Body of pancreas (tissue), 4 donors: ENCODE results near the gene TRERF1. TPM values are rescaled to one million over a fixed set of nuclear protein-coding genes. Genes with fewer than 3 reads are reported as not detected.
A peak's percentile ranks its signal among the peaks of the same experiment; 100 is the strongest.

ENCODE experiments used
- ATAC-seq: fragments of 150-250 bp; one replicate; pipeline ENCODE4 v1.9.1; 2016
- DNase-seq, 4 donors: peaks; one replicate each; pipeline ENCODE4 v3.0.0-alpha.2; 2019
- H3K27ac ChIP-seq, 4 donors: fragments of 200-600 bp; sonication (generic); 1 replicate in 3 of 4; 2 replicates in 1 of 4; pipeline versions ENCODE4 v1.5.1 to v1.6.1; 2016 to 2019; ENCODE audit warnings: mild to moderate bottlenecking in 1 of 4, mixed read lengths in 1 of 4, moderate library complexity in 1 of 4
- H3K27me3 ChIP-seq, 2 donors: fragments of 200-600 bp; sonication (generic); one replicate each; pipeline ENCODE4 v1.6.0; 2016; ENCODE audit warnings: mild to moderate bottlenecking in 1 of 2
- H3K36me3 ChIP-seq, 2 donors: fragments of 200-600 bp; sonication (generic); replicated peaks in 1 of 2; 2 replicates each; pipeline ENCODE4 v1.5.1; 2016; ENCODE audit warnings: low read depth in 2 of 2; ENCODE audit not compliant: insufficient read depth in 1 of 2
- H3K4me1 ChIP-seq: fragments of 200-600 bp; sonication (generic); one replicate; pipeline ENCODE4 v1.6.0; 2016
- H3K4me3 ChIP-seq, 2 donors: fragments of 200-600 bp; sonication (generic); 1 replicate in 1 of 2; 2 replicates in 1 of 2; pipeline ENCODE4 v1.5.1; 2016 to 2019
- H3K9me3 ChIP-seq, 3 donors: fragments of 200-600 bp; sonication (generic); 1 replicate in 2 of 3; 2 replicates in 1 of 3; pipeline ENCODE4 v1.5.1; 2016
- POLR2A ChIP-seq, 3 donors: fragments of 450-650 bp; IDR thresholded peaks; one replicate each; pipeline ENCODE4 v1.6.1; 2016; ENCODE audit warnings: antibody characterized with exemption in 3 of 3, mild to moderate bottlenecking in 2 of 3
- WGBS, 2 donors: methylation state at CpG; one replicate each; pipeline ENCODE4 v1.1.5; 2017; 5-methylcytosine and 5-hydroxymethylcytosine counted together
- intact Hi-C: fragments of 100-400 bp; cut with DNase I; formaldehyde crosslinking; loops from one replicate; pipeline ENCODE4 v1.15.1; 2023
- total RNA-seq, 2 donors: library from RNA; depleted of rRNA; stranded (reverse); fragments of >200 nt; gene quantifications; one replicate each; pipeline ENCODE4 v1.1.0, GENCODE V29; 2016
- TF ChIP-seq, protein P1 (sequence below), 7 experiments: fragments of 450-650 bp in 4 of 7; fragments of 200-600 bp in 3 of 7; sonication (generic) in 3 of 7; IDR thresholded peaks; one replicate each; pipeline ENCODE4 v1.5.1; 2016 to 2019; ENCODE audit warnings: antibody characterized with exemption in 7 of 7

The TRERF1 gene
- total RNA-seq, 2 donors from 2014 or later = 2.3 to 3.4 TPM

DNA sequence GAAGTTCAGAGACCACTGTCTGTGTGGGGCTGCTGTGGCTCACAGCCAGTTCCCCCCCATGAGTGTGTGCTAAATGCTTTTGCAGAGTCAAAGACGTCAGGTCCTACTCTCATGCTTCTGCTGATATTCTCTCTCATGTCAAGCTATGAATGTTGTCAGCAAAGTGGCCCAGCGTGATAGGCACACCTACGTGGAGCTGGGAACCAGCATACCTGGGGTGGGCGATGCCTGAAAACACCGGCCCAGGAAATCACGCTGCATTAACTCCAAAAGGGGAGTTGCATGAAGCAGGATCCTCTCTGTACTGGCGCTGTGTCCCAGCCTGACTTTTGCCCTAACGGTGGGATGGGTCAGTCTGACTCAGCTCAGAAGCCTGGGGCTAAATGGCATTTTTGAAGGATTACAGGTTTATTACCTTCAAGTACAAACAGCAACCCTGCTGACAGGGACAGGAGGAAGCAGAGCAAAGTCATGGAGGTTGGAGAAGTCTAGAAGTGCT lies 225.0 kb downstream of the TRERF1 start:
- 43 to 55% methylated on average over 4 to 8 of the region's 8 CpGs for WGBS, 2 donors
- TF ChIP-seq, protein P1, sequence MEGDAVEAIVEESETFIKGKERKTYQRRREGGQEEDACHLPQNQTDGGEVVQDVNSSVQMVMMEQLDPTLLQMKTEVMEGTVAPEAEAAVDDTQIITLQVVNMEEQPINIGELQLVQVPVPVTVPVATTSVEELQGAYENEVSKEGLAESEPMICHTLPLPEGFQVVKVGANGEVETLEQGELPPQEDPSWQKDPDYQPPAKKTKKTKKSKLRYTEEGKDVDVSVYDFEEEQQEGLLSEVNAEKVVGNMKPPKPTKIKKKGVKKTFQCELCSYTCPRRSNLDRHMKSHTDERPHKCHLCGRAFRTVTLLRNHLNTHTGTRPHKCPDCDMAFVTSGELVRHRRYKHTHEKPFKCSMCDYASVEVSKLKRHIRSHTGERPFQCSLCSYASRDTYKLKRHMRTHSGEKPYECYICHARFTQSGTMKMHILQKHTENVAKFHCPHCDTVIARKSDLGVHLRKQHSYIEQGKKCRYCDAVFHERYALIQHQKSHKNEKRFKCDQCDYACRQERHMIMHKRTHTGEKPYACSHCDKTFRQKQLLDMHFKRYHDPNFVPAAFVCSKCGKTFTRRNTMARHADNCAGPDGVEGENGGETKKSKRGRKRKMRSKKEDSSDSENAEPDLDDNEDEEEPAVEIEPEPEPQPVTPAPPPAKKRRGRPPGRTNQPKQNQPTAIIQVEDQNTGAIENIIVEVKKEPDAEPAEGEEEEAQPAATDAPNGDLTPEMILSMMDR (IDR thresholded peaks at IDR 0.05) = no peak
- no peak for TF ChIP-seq POLR2A (IDR thresholded peaks at IDR 0.05)
- ATAC-seq = peak; percentile 59
- H3K36me3 ChIP-seq = no peaks in the 10 kb centered on the region
- H3K4me1 ChIP-seq = peaks cover 15% of the 10 kb centered on the region
- DNase-seq = peak in 1 of 4 donors; percentile 13
- intact Hi-C loops = no loop called here
- no peaks in the 10 kb centered on the region for H3K27me3 ChIP-seq
- H3K27ac ChIP-seq = peak overlapping the region in 3 of 4 donors; percentile 54 to 61 (median 60)
- no peak overlapping the region for H3K4me3 ChIP-seq
- H3K9me3 ChIP-seq = no peaks in the 10 kb centered on the region

- Histone ChIP-seq H3K9me3 (no peaks in the 10 kb centered on the region), H3K36me3 (no peaks in the 10 kb centered on the region), H3K4me1 (peaks cover 15% of the 10 kb centered on the region), H3K27ac (peak overlapping the region in 3 of 4 donors; percentile 54 to 61 (median 60)), H3K4me3 (no peak overlapping the region), H3K27me3 (no peaks in the 10 kb centered on the region)
- TF ChIP-seq POLR2A (IDR thresholded peaks at IDR 0.05) = no peak
- TF ChIP-seq, protein P1 (IDR thresholded peaks at IDR 0.05) = no peak
- intact Hi-C loops = no loop called here
- WGBS, 2 donors = 34 to 39% methylated on average over 3 of the region's 3 CpGs
- DNase-seq = no peak
- ATAC-seq = no peak
Measured at GRCh38 chr6:42226161-42226611, 225.5 kb downstream of the TRERF1 start.

- DNase-seq = no peak
- no peaks in the 10 kb centered on the region for H3K9me3 ChIP-seq
- peaks cover 15% of the 10 kb centered on the region for H3K4me1 ChIP-seq
- H3K27ac ChIP-seq = no peak overlapping the region
- H3K4me3 ChIP-seq = no peak overlapping the region
- WGBS, 2 donors = 43 to 47% methylated on average over 4 of the region's 4 CpGs
- intact Hi-C loops = no loop called here
- H3K36me3 ChIP-seq = no peaks in the 10 kb centered on the region
- TF ChIP-seq, protein P1 (IDR thresholded peaks at IDR 0.05) = no peak
- no peak for TF ChIP-seq POLR2A (IDR thresholded peaks at IDR 0.05)
- no peak for ATAC-seq
- H3K27me3 ChIP-seq = no peaks in the 10 kb centered on the region
Measured at GRCh38 chr6:42225419-42225818, 226.3 kb downstream of the TRERF1 start.

DNA sequence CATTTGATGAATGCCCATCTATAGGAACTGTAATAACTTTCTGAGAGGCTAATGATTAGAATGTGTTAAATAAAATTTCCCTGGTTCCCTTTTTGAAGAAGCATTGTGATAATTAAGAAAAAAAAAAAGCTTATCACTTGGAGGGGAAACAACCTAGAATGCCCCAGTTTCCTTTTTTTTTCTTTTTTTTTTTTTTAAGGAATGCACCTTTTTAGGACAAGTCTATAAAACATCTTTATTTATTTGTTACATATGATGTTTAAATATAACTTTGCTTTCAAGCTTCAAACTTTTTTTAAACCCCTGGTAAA lies 226.7 kb downstream of the TRERF1 start:
- Histone ChIP-seq H3K27ac (no peak overlapping the region), H3K9me3 (no peaks in the 10 kb centered on the region), H3K27me3 (no peaks in the 10 kb centered on the region), H3K4me1 (peaks cover 15% of the 10 kb centered on the region), H3K36me3 (no peaks in the 10 kb centered on the region), H3K4me3 (no peak overlapping the region)
- intact Hi-C loops = no loop called here
- no peak for DNase-seq
- TF ChIP-seq, protein P1 (IDR thresholded peaks at IDR 0.05) = no peak
- TF ChIP-seq POLR2A (IDR thresholded peaks at IDR 0.05) = no peak
- no peak for ATAC-seq

- no peak for ATAC-seq
- H3K4me3 ChIP-seq = no peak overlapping the region
Measured at GRCh38 chr6:42224222-42225028, 227.3 kb downstream of the TRERF1 start.

More at GRCh38 chr6:42224222-42225028, 227.3 kb downstream of the TRERF1 start:
- WGBS, 2 donors = 56 to 63% methylated on average over 12 of the region's 12 CpGs
- Histone ChIP-seq H3K27ac (no peak overlapping the region), H3K9me3 (no peaks in the 10 kb centered on the region), H3K36me3 (no peaks in the 10 kb centered on the region), H3K27me3 (no peaks in the 10 kb centered on the region), H3K4me1 (peaks cover 15% of the 10 kb centered on the region)
- no peak for TF ChIP-seq POLR2A (IDR thresholded peaks at IDR 0.05)
- TF ChIP-seq, protein P1 (IDR thresholded peaks at IDR 0.05) = no peak
- no peak for DNase-seq
- intact Hi-C loops = no loop called here
